Measurements from ENCODE around the gene MKRN2. TPM values are rescaled to one million over a fixed set of nuclear protein-coding genes. Genes with fewer than 3 reads are reported as not detected.

Gene MKRN2
- total RNA-seq, 1 donor from 2014 or later: 25.8 TPM

GRCh38 chr3:12588039-12589009 is 31.4 kb downstream of the MKRN2 start:
- H3K27me3 Mint-ChIP-seq (ENCODE audit: unreplicated experiment): peaks cover 11% of the 10 kb centered on the region
- H3K27ac Mint-ChIP-seq (ENCODE audit: unreplicated experiment): peak overlapping the region; percentile 54

GRCh38 chr3:12590096-12590495 is 33.2 kb downstream of the MKRN2 start:
- no peak overlapping the region for H3K4me3 Mint-ChIP-seq (ENCODE audit: unreplicated experiment)
- peaks cover 10% of the 10 kb centered on the region for H3K36me3 Mint-ChIP-seq (ENCODE audit: unreplicated experiment)
- peaks cover 17% of the 10 kb centered on the region for H3K9me3 Mint-ChIP-seq (ENCODE audit: unreplicated experiment)
- DNase-seq: no peak
- peaks cover 3% of the 10 kb centered on the region for H3K27me3 Mint-ChIP-seq (ENCODE audit: unreplicated experiment)
- TF ChIP-seq, protein P1, sequence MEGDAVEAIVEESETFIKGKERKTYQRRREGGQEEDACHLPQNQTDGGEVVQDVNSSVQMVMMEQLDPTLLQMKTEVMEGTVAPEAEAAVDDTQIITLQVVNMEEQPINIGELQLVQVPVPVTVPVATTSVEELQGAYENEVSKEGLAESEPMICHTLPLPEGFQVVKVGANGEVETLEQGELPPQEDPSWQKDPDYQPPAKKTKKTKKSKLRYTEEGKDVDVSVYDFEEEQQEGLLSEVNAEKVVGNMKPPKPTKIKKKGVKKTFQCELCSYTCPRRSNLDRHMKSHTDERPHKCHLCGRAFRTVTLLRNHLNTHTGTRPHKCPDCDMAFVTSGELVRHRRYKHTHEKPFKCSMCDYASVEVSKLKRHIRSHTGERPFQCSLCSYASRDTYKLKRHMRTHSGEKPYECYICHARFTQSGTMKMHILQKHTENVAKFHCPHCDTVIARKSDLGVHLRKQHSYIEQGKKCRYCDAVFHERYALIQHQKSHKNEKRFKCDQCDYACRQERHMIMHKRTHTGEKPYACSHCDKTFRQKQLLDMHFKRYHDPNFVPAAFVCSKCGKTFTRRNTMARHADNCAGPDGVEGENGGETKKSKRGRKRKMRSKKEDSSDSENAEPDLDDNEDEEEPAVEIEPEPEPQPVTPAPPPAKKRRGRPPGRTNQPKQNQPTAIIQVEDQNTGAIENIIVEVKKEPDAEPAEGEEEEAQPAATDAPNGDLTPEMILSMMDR (IDR thresholded peaks at IDR 0.05; ENCODE audit: partially characterized antibody, unreplicated experiment): no peak
- H3K27ac Mint-ChIP-seq (ENCODE audit: unreplicated experiment): no peak overlapping the region
- peaks cover 15% of the 10 kb centered on the region for H3K4me1 Mint-ChIP-seq (ENCODE audit: low read depth, unreplicated experiment)

More at GRCh38 chr3:12588039-12589009, 31.4 kb downstream of the MKRN2 start:
- H3K9me3 Mint-ChIP-seq (ENCODE audit: unreplicated experiment): peaks cover 14% of the 10 kb centered on the region
- no peak for DNase-seq
- H3K36me3 Mint-ChIP-seq (ENCODE audit: unreplicated experiment): peaks cover 5% of the 10 kb centered on the region
- TF ChIP-seq, protein P1 (IDR thresholded peaks at IDR 0.05; ENCODE audit: partially characterized antibody, unreplicated experiment): no peak
- peaks cover 10% of the 10 kb centered on the region for H3K4me1 Mint-ChIP-seq (ENCODE audit: low read depth, unreplicated experiment)
- no peak overlapping the region for H3K4me3 Mint-ChIP-seq (ENCODE audit: unreplicated experiment)

DNA sequence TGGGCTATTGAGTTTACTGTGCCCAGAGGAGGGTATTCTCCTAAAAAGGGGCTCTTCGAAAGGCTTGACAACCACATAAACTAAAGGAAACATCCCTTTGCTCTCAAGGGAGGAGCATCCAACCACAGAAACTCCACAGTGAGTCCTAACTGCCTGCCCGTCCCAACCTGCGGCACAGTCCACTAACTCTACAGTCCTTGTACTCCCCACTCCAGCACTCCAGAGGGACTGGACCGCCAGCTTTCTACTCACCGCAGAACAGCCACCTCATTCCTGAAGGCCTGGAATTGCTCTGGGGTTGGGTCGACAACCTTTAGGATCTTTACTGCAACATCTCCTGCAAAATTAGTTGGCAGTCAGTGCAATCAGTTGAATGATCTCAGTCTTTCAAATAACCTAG is 34.6 kb downstream of the MKRN2 start:
- H3K4me1 Mint-ChIP-seq (ENCODE audit: low read depth, unreplicated experiment): peaks cover 6% of the 10 kb centered on the region
- no peak for DNase-seq
- TF ChIP-seq, protein P1 (IDR thresholded peaks at IDR 0.05; ENCODE audit: partially characterized antibody, unreplicated experiment): no peak
- H3K4me3 Mint-ChIP-seq (ENCODE audit: unreplicated experiment): no peak overlapping the region
- H3K36me3 Mint-ChIP-seq (ENCODE audit: unreplicated experiment): peaks cover 17% of the 10 kb centered on the region
- H3K9me3 Mint-ChIP-seq (ENCODE audit: unreplicated experiment): peaks cover 16% of the 10 kb centered on the region
- H3K27me3 Mint-ChIP-seq (ENCODE audit: unreplicated experiment): peaks cover 3% of the 10 kb centered on the region
- no peak overlapping the region for H3K27ac Mint-ChIP-seq (ENCODE audit: unreplicated experiment)

DNA sequence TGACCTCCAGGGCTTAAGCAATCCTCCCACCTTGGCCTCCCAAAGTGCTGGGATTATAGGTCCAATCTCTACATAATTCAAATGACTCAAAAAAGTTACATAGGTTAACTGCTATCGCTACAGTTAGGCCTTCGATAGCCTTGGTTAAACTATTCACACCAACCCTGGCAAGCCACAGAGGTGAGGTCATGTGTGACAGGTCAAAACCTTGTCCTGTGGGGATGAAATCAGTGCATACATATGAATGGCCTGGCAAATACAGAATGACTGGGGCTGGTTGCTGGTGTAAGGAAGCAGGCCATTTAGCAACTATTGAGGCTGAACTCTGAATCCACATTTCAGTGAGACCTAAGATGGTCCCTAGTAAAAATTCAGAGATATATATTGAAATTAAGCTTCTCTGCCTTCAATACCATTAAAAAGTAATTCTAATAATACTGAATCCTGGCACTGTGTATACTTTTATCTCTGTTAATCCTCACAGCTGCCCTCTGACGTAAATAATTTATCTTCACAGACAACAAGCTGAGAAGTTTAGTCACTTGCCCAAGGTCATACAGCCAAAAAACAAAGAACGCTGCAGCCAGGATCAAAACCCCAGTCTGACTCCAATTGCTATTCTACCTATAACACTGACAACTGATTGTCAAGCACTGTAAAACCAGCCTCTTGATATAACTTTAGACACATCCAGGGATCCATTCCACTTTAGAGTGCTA is 35.3 kb downstream of the MKRN2 start:
- Mint-ChIP-seq H3K4me3 (ENCODE audit: unreplicated experiment) (no peak overlapping the region), H3K27me3 (ENCODE audit: unreplicated experiment) (peaks cover 3% of the 10 kb centered on the region), H3K4me1 (ENCODE audit: low read depth, unreplicated experiment) (peaks cover 6% of the 10 kb centered on the region), H3K36me3 (ENCODE audit: unreplicated experiment) (peaks cover 17% of the 10 kb centered on the region), H3K9me3 (ENCODE audit: unreplicated experiment) (peaks cover 16% of the 10 kb centered on the region), H3K27ac (ENCODE audit: unreplicated experiment) (peak overlapping the region; percentile 52)
- no peak for DNase-seq
- TF ChIP-seq, protein P1 (IDR thresholded peaks at IDR 0.05; ENCODE audit: partially characterized antibody, unreplicated experiment): no peak
